NCI-H460 (cell line): ENCODE data around the gene PP2D1. TPM values are rescaled to one million over a fixed set of nuclear protein-coding genes. Genes with fewer than 3 reads are reported as not detected.

Experiments used
- small RNA-seq, 2 experiments: library from RNA; depleted of rRNA; stranded (forward); fragments of <200 nt; gene quantifications; one replicate each; pipeline ENCODE3, GENCODE V24; 2014
- total RNA-seq: library from RNA; depleted of rRNA; stranded (reverse); fragments of >200 nt; shearing (Covaris generic); gene quantifications from 2 replicates; pipeline ENCODE4 v1.2.3, GENCODE V29; 2014; rRNA removed

PP2D1 gene
- total RNA-seq, 1 experiment from 2014 or later: not detected

Small RNA genes lying within 50 kb of the gene (small RNA-seq; reads per million reads assigned to genes)
- gene RNU4-85P (0 reads per million in 2 experiments), gene RPL39P18 (0 reads per million in 2 experiments)

Other genes with a start within 250 kb of the PP2D1 start
- 0.35 and 0.72 TPM in 2 replicates for gene EFHB, start 78.0 kb downstream of the PP2D1 start, total RNA-seq
- 28.8 and 31.4 TPM in 2 replicates for gene RAB5A, start 65.2 kb downstream of the PP2D1 start, total RNA-seq
- 5.5 and 6.7 TPM in 2 replicates for gene KAT2B, start 28.2 kb upstream of the PP2D1 start, total RNA-seq
- gene SGO1, start 173.9 kb upstream of the PP2D1 start, total RNA-seq: 13.7 and 16.6 TPM in 2 replicates